Activated CD8-positive, alpha-beta T cell treated with anti-CD3 and anti-CD28 coated beads for 36 hours (primary cell): Measurements from ENCODE around the gene SMURF2. TPM values are rescaled to one million over a fixed set of nuclear protein-coding genes. Genes with fewer than 3 reads are reported as not detected.
A peak's percentile ranks its signal among the peaks of the same experiment; 100 is the strongest.

Experiments
- ATAC-seq: fragments of 200-7000 bp; cut with Tn5 transposase; one replicate; pipeline ENCODE4 v1.10.0; 2021; ENCODE audit warnings: mild to moderate bottlenecking, moderate library complexity
- CTCF ChIA-PET: fragments of 350-600 bp; sonication (Branson Sonifier 250); formaldehyde crosslinking; loops from one replicate; lab custom pipeline; 2021; ENCODE audit warnings: antibody characterized with exemption; lab: Charles Lee
- POLR2A ChIA-PET: fragments of 350-600 bp; sonication (Branson Sonifier 250); formaldehyde crosslinking; loops from one replicate; lab custom pipeline; 2021; ENCODE audit warnings: antibody characterized with exemption; lab: Charles Lee
- DNase-seq: peaks from one replicate; pipeline ENCODE4 v3.0.0-alpha.2; 2020
- H3K27ac Mint-ChIP-seq: one replicate; pipeline ENCODE4 v1.8.0; 2021; ENCODE audit warnings: mild to moderate bottlenecking, mixed read lengths
- H3K27me3 Mint-ChIP-seq: one replicate; pipeline ENCODE4 v1.8.0; 2021; ENCODE audit warnings: mixed read lengths
- H3K36me3 Mint-ChIP-seq: one replicate; pipeline ENCODE4 v1.8.0; 2021; ENCODE audit warnings: low read depth, mixed read lengths
- H3K4me1 Mint-ChIP-seq: one replicate; pipeline ENCODE4 v1.8.0; 2021; ENCODE audit warnings: low read depth, mixed read lengths
- H3K4me3 Mint-ChIP-seq: one replicate; pipeline ENCODE4 v1.8.0; 2021; ENCODE audit warnings: mild to moderate bottlenecking, moderate library complexity, mixed read lengths
- H3K9me3 Mint-ChIP-seq: one replicate; pipeline ENCODE4 v1.8.0; 2021; ENCODE audit warnings: mixed read lengths
- CTCF ChIP-seq: fragments of 200-600 bp; IDR thresholded peaks from one replicate; pipeline ENCODE4 v1.8.0; 2022; ENCODE audit warnings: antibody characterized with exemption, mild to moderate bottlenecking
- intact Hi-C: fragments of 100-400 bp; cut with micrococcal nuclease; formaldehyde crosslinking; loops from one replicate; pipeline ENCODE4 v1.10.0; 2022
- total RNA-seq, 2 experiments: library from RNA; stranded (reverse); gene quantifications; one replicate each; pipeline ENCODE4 v1.2.3, GENCODE V29; 2021

SMURF2 gene
- total RNA-seq, 2 experiments from 2014 or later = 13.8 to 13.9 TPM

GRCh38 chr17:64591944-64592343 is 70.2 kb downstream of the SMURF2 start:
- no peak for ATAC-seq
- no peak overlapping the region for H3K27ac Mint-ChIP-seq
- peaks cover 9% of the 10 kb centered on the region for H3K36me3 Mint-ChIP-seq
- H3K4me3 Mint-ChIP-seq = no peak overlapping the region
- intact Hi-C loops = no loop called here
- no peak for DNase-seq
- no peak for TF ChIP-seq CTCF
- no peaks in the 10 kb centered on the region for H3K27me3 Mint-ChIP-seq
- POLR2A ChIA-PET = no interaction called here
- CTCF ChIA-PET = interaction anchor here (1.2 kb wide), 1 partner anchor 11 kb away, joined by 3 read pairs; no protein-coding TSS in a partner anchor
- peaks cover 17% of the 10 kb centered on the region for H3K4me1 Mint-ChIP-seq
- H3K9me3 Mint-ChIP-seq = no peaks in the 10 kb centered on the region

GRCh38 chr17:64585146-64585545 is 77.0 kb downstream of the SMURF2 start:
- peaks cover 14% of the 10 kb centered on the region for H3K36me3 Mint-ChIP-seq
- H3K9me3 Mint-ChIP-seq = no peaks in the 10 kb centered on the region
- TF ChIP-seq CTCF = no peak
- H3K27ac Mint-ChIP-seq = no peak overlapping the region
- intact Hi-C loops = no loop called here
- no peaks in the 10 kb centered on the region for H3K27me3 Mint-ChIP-seq
- CTCF ChIA-PET = interaction anchor here (1.2 kb wide), 1 partner anchor 64 kb away, joined by 3 read pairs; no protein-coding TSS in a partner anchor
- no peak overlapping the region for H3K4me3 Mint-ChIP-seq
- POLR2A ChIA-PET = no interaction called here
- DNase-seq (no peak), ATAC-seq (no peak)
- peaks cover 17% of the 10 kb centered on the region for H3K4me1 Mint-ChIP-seq

GRCh38 chr17:64583038-64583437 is 79.1 kb downstream of the SMURF2 start:
- Mint-ChIP-seq H3K27ac (peak overlapping the region; percentile 20), H3K4me1 (peaks cover 19% of the 10 kb centered on the region), H3K36me3 (peaks cover 18% of the 10 kb centered on the region), H3K4me3 (no peak overlapping the region), H3K27me3 (no peaks in the 10 kb centered on the region), H3K9me3 (no peaks in the 10 kb centered on the region)
- ATAC-seq (no peak), DNase-seq (no peak)
- no peak for TF ChIP-seq CTCF
- CTCF ChIA-PET = interaction anchor here (0.9 kb wide), 1 partner anchor 66 kb away, joined by 4 read pairs; no protein-coding TSS in a partner anchor
- POLR2A ChIA-PET = interaction anchor here (1.0 to 1.5 kb wide), 3 partner anchors 14 to 51 kb away, joined by 3 to 4 read pairs (median 3); no protein-coding TSS in a partner anchor
- intact Hi-C loops = no loop called here

GRCh38 chr17:64580384-64581315 is 81.5 kb downstream of the SMURF2 start:
- peak; percentile 87 for ATAC-seq

More at GRCh38 chr17:64580384-64581315, 81.5 kb downstream of the SMURF2 start:
- intact Hi-C loops = no loop called here
- no peak for TF ChIP-seq CTCF
- POLR2A ChIA-PET = interaction anchor here (0.8 to 1.5 kb wide), 4 partner anchors 39 to 75 kb away, joined by 3 read pairs; no protein-coding TSS in a partner anchor
- peak; percentile 12 for DNase-seq
- no peaks in the 10 kb centered on the region for H3K27me3 Mint-ChIP-seq
- peaks cover 24% of the 10 kb centered on the region for H3K36me3 Mint-ChIP-seq
- peak overlapping the region; percentile 92 for H3K27ac Mint-ChIP-seq
- CTCF ChIA-PET = interaction anchor here (0.9 to 2.3 kb wide), 5 partner anchors 9 to 88 kb away, joined by 3 to 10 read pairs (median 3); no protein-coding TSS in a partner anchor
- H3K4me3 Mint-ChIP-seq = peak overlapping the region; percentile 4
- H3K4me1 Mint-ChIP-seq = peaks cover 19% of the 10 kb centered on the region
- no peaks in the 10 kb centered on the region for H3K9me3 Mint-ChIP-seq
